Stimulated activated CD4-positive, alpha-beta T cell treated with anti-CD3 and anti-CD28 coated beads, Interleukin-15, amount 100 ng/mL, for 48 hours (primary cell): Measurements from ENCODE around the gene DCAF12.
"Not testable (repeated sequence)": the region's sequence is repeated elsewhere in the genome, so short reads cannot be mapped to it uniquely, and the experiment has no call there.

Experiments
- DNase-seq, 2 donors: peaks; one replicate each; pipeline ENCODE4 v3.0.0-alpha.2; 2020; ENCODE audit warnings: low read depth in 2 of 2

DCAF12 gene

DNA sequence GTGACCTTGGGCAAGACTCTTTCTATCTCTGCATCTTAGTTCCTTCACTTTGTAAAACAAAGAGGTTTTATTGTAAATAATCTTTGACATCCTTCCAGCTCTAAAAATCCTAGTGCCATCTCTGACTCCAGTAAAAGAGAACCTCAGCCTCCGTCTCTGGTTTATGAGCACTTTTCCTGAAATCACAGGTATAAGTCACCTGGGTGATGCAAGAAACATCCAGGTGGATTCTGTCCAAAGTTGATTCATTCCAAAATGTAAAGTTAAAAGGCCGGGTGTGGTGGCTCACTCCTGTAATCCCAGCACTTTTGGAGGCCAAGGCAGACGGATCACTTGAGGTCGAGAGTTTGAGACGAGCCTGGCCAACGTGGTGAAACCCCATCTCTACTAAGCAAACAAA, 56.7 kb downstream of the DCAF12 start:
- DNase-seq, result no peak

DNA sequence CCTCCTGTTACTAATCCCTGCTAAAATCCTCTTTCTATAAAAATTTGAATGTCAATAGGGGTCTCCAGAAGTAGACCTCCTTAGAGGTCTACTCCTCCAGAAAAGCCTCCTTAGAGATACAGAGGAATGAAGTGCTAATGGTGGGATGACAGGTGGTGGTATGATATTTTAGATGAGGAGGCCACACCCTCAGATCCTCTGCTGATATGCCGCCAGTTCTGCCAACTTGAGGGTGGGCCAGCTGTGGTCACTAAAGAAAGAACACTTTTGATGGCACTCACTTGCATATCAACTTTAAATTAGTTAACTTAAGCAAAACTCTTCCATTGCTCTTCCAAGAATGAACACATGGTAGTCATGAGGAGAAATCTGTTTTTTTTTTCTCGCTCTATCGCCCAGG, 61.0 kb downstream of the DCAF12 start:
- DNase-seq, result no peak

GRCh38 chr9:34059954-34060353, 66.5 kb downstream of the DCAF12 start:
- no peak for DNase-seq

DNA sequence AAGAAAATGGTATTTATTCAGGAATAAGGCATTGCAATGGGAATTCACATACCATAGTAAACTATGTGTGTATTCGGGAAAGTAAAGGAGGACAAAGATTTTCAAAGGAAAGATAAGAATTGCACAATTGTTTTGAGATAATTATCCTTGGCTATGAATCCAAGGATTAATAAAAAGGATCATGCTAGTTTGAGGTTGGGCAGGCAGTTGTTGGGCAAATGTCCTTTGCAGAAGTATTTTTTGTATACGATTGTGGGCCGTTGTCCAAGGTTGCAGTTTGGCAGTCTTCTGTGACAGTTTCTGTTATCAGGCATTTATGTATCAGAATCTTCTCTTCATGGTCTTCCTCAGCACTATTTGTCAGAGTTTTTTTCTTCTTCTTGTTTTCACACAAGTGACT, 67.2 kb downstream of the DCAF12 start:
- DNase-seq, result no peak

DNA sequence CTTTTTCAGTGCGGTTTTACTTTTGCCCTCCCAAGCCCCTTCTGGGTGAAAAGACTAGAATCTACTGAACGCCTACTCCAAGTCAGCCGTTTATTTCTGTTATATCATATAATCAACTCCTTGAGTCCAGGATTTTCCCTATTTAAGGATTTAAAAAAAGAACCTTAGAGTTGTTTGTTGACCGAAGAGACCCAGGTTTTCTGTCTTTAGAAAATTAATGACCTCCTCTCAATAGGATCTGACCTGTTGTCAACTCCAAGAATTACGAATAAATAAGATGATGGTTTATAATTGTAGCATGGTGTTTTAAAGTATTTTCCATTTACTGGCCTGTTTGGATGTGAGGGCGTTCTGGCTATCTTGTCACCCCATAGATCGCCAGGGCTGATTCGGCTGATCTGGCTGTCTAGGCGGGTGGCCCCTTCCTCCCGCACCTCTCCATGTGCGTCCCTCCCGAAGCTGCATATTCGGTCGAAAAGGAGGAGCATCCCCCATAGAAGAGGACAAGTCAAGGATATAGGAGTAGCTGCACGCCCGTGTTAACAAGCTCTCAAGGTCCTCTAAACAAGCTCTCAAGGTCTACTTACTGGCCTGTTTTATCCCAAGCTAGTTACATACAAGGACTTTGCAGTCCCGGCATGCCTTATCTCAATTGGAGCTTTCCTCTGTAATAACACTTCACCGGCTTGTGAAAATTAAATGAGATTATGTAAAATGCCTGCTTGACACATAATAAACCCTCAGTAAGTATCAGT, 76.7 kb downstream of the DCAF12 start:
- DNase-seq, result no peak

GRCh38 chr9:34048727-34049629, 77.5 kb downstream of the DCAF12 start, which contains the start of gene UBAP2:
Gene UBAP2 (minus strand): TSS chr9:34048887. CDS start chr9:34017148, 31,739 bp downstream.
- peak; percentile 93 to 95 for DNase-seq

GRCh38 chr9:34047864-34048726, 78.4 kb downstream of the DCAF12 start:
- peak; percentile 35 to 45 for DNase-seq

GRCh38 chr9:34046784-34047379, 79.6 kb downstream of the DCAF12 start:
- no peak for DNase-seq

DNA sequence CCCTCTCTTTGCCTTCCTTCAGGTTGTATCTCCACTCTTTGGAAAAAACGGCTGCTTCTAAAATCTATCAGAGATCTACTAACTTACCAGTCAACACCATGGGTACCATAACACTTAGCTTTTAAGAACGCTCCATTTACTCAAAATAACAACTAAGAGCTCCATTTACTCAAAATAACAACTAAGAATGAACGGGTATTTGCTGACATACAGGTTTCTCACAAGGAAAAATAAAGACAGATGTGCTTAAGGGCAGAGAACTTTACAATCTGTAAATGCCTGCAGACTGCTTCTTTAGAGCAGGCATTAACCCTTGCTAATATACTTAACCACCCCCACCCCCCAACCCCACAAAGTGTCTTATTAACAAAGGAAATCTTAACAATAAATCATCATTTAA, 80.6 kb downstream of the DCAF12 start:
- DNase-seq, result no peak

GRCh38 chr9:34042074-34042473, 84.4 kb downstream of the DCAF12 start:
- DNase-seq, result not testable (repeated sequence)

DNA sequence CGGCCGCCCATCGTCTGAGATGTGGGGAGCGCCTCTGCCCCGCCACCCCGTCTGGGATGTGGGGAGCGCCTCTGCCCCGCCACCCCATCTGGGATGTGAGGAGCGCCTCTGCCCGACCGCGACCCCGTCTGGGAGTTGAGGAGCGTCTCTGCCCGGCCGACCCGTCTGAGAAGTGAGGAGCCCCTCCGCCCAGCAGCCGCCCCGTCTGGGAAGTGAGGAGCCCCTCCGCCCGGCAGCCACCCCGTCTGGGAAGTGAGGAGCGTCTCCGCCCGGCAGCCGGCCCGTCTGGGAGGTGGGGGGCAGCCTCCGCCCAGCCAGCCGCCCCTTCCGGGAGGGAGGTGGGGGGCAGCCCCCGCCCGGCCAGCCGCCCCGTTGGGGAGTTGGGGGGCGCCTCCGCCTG, 87.6 kb downstream of the DCAF12 start:
- DNase-seq, result not testable (repeated sequence)

DNA sequence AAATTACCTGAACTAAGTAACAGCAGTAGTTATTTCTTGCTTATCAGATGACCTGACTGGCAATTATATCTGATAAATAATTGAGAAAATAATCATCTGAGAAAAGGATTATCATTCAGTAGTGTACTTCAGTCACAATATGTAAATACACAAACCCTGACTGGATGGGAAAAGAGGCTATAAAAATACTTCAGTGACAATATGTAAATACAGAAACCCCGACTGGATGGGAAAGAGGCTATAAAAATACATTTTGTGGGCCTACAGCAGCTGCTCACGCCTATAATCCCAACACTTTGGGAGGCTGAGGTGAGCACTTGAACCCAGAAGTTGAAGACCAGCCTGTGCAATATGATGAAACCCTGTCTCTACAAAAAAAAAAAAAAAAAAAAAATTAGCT, 88.9 kb downstream of the DCAF12 start:
- no peak for DNase-seq

DNA sequence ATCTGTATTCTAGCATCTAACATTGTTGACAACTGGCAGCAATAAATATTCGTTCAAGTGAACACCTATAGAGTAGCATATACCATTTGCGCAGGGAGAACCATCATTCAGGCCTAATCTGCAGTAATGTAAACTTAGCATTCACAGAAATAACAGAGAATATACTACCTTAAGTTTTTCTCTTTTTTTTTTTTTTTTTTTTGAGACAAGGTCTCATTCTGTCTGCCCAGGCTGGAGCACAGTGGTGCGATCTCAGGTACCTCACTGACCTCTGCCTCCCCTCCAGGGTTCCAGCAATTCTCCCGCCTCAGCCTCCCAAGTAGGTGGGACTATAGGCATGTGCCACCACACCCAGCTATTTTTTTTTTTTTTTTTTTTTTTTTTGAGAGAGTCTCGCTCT, 89.9 kb downstream of the DCAF12 start:
- DNase-seq, result no peak
